GM21786 (cell line): ENCODE measurements around the gene ANKRD60.

ENCODE experiments used
- ATAC-seq: cut with Tn5 transposase; IDR thresholded peaks from one replicate; pipeline ENCODE4 v1.9.1; 2021; ENCODE audit not compliant: unreplicated experiment

Gene ANKRD60

DNA sequence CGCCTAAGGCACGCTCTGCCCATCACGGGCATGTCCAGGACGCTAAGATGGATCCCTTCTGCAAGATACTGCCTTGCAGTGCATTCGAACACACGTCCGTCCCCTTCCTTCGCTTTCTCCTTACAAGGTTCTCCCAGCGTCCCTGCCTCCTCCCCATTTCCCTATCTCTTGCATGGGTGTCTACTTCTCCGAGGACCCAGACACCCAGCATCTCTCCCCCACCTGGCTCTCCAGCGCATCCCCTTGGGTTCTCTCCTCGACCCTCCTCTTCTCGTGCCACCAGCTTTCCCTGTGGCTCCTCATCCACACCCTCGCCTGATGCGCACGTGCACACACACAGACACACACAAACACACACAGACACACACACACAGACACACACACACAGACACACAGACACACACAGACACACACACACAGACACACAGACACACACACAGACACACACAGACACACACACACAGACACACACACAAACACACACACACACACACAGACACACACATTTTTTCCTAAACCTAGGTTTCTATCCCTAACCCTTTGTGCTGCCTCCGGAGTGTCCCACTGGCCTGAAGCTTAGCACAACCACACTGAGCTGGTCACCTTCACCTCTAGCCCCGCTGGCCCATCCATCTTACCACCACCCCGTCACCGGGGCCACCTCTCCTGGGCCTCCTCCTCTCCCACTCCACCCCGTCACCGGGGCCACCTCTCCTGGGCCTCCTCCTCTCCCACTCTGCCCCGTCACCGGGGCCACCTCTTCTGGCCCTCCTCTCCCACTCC, 31.9 kb downstream of the ANKRD60 start:
- no peak for ATAC-seq

- no peak for ATAC-seq
These were observed 33.4 kb downstream of the ANKRD60 start for GRCh38 chr20:58195047-58195446.

DNA sequence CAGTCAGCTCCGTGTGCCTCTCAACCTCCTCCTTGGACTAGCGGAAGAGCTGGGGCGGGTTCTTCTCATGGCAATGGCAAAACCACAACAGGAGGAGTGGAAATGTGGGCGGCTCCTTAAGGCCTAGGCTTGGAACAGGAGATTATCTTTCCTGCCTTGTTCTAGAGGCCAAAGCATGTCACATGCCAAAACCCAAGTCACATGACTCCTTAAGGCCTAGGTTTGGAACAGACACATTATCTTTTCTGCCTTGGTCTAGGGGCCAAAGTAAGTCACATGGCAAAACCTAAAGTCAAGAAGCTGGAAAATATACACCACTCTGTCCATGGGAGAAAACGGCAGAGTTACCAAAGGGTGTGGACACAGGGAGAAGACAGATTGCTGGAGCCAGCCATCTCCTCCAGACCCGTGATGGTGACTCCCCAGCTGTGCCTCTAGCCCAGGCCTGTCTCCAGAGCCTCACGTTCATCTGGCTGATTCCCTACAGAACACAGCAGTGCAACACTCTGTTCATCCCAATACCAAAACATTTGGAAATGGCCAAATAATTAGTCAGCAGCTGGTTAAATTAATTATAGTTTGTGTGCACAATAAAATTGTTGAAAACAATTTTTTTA, 34.2 kb downstream of the ANKRD60 start:
- ATAC-seq = no peak

GRCh38 chr20:58192567-58192966, 35.9 kb downstream of the ANKRD60 start:
- no peak for ATAC-seq

- no peak for ATAC-seq
These were observed 36.4 kb downstream of the ANKRD60 start for GRCh38 chr20:58192065-58192464.

GRCh38 chr20:58188527-58188926, 39.9 kb downstream of the ANKRD60 start:
- no peak for ATAC-seq

DNA sequence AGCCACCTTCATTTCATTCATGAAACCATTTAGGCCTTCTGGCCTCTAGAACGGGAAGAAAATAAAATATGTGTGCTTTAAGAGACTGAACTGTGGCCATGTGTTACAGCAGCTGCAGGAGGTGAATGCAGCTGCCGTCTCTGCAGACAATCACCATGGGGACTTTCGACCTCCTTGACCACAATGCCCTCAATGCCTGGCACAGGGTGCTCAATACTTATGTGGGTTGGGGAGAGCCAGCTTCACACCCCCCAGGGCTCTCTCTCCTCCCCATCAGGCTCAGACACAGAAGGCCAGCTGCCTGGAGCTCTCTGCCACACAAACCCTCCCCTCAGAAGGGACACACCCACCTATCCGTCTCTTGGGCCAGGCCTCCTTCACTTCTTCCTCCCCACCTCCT, 43.5 kb downstream of the ANKRD60 start:
- no peak for ATAC-seq

- ATAC-seq = no peak
These were observed 44.4 kb downstream of the ANKRD60 start for GRCh38 chr20:58184063-58184462.

DNA sequence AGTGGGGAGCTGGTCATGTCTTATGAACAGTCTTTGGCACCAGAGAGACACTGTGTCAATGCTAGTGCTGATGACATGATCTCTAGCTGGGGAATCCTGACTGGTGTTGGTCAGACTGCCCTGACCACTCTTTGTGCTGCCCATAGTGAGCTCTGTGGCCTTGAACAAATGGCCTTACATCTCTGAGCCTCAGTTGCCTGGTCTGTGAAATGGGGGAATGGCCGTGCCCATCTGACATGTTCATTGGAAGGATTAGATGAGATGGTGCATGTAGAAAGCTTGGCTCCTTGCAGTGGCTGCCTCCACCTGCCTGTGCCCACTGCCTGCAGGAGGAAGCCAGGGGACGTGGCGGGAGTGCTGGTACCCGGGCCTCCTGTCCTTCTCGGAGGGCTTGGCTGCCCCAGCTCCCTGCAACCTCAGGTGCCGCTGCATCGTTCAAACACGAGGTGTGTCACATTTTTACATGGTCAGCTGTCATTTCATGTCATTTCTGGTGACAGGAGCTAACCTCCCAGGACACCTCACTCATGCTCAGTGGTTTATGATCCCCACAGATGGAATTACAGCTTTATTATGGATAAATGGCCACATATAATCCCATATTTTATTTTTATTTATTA, 45.8 kb downstream of the ANKRD60 start:
- no peak for ATAC-seq

GRCh38 chr20:58179432-58180099, 48.9 kb downstream of the ANKRD60 start:
- no peak for ATAC-seq

DNA sequence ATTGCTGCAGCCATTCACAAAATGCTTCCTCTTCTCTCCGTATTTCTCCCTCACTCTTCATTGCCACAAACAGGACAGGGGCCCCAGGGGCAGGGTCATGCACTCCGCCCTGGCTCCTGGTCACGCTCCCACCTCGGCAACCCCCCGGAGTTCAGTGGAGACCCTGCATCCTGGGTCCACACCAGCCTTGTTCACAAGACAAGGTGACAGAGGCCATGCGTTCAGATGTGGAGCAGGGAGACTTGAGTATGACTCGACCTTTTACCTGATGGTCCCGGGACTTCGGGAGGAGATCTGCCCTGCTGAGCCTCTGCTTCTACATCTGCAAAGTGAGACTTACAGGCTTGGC, 49.4 kb downstream of the ANKRD60 start:
- no peak for ATAC-seq

DNA sequence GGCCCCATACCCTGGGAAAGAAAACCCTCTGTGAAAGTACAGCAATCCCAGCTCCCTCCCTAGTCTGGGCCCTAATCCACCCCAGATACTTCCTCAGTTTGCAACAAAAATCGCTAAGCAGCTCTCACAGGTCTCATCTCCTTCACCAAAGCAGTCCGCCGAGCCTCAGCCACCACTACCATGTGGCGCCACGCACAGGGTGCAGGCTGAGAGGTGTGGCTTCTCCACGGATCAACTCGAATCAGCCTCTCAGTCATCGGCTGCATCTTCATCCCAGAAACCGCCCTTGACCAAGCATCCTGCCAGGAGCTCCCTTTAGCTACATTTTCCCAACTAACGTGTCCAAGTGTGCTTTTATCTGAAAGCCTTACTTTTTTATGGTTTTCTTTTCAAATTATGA, 50.7 kb downstream of the ANKRD60 start:
- no peak for ATAC-seq

- no peak for ATAC-seq
These were observed 52.6 kb downstream of the ANKRD60 start for GRCh38 chr20:58175836-58176235.

DNA sequence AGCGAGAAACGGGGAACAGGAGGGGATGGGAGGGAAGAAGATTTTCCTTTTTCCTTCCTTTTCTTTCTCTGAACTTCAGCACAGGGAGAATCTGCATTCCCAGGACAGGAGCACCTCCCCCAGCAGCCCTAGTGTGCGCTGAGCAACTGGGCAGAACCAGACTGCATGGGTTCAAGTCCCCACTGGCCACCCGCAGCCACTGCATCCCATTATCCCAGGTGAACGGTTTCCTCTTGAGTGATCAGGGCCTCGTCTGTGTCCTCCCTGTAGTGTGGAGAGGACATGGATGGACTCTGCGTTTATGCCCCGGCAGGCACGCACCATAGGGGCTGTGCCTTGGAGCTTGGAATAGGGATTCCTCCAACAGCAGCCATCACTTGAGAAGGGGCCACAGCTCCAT, 53.0 kb downstream of the ANKRD60 start:
- no peak for ATAC-seq

GRCh38 chr20:58174708-58175280, 53.7 kb downstream of the ANKRD60 start:
- no peak for ATAC-seq

- ATAC-seq = no peak
These were observed 54.3 kb downstream of the ANKRD60 start for GRCh38 chr20:58173930-58174707.

DNA sequence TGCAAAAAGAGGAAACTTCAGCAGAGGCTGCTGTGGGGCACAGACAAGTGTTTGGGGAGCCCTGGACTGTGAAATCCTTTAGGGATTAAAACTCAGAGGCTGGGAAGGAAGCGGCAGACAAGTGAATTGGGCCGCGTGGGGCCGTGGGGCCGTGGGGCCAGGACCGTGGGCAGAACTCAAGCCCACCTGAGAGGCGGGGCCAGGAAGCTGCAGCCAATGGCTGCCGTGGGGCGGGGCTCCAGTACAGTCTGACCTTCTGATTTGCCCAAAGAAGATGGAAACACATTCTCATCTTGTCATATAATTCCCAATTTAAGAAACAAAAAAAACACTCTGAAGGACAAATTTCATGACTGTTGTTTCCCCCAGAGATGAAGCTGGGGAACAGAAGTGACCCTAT, 55.4 kb downstream of the ANKRD60 start:
- no peak for ATAC-seq

DNA sequence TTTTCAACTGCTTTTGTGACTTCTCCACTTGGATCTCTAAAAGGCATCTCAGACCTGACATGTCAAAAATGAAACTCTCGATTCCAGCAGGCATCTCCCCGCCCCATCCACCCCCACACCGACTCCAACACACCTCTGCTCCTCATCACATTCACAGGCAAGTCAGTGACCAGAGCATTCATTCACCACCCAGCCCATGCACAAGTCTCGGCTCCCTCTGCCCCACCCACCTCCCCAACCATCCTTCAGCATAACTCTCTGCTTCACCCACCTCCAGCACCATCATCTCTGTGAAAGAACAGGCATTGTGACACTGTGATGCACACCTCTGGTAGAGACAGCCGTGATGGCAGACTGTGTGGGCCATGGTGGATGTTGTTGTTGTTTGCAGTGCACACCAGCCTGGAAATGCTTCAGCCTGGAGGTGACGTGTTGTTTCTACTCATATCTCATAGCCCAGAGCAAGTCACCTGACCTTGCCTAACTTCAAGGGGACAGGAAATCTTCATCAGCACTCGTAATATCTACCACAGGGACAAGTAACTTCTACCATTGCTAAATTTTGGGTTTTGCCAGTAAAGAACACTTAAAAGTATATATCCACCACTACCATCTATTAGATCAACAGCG, 56.5 kb downstream of the ANKRD60 start:
- no peak for ATAC-seq

GRCh38 chr20:58169450-58169849, 59.0 kb downstream of the ANKRD60 start:
- ATAC-seq = no peak

GRCh38 chr20:58168843-58169242, 59.6 kb downstream of the ANKRD60 start:
- ATAC-seq = no peak
